IMR-90 (cell line): ENCODE data around the gene SLC35F3. TPM values are rescaled to one million over a fixed set of nuclear protein-coding genes. Genes with fewer than 3 reads are reported as not detected.

Experiments used
- ATAC-seq: fragments of 200-7000 bp; cut with Tn5 transposase; 2 replicates; pipeline ENCODE4 v1.9.1; 2020; ENCODE audit warnings: low read depth, mild to moderate bottlenecking, moderate library complexity
- BruUV-seq: library from RNA; stranded (reverse); fragments of 400-500 nt; replicated peaks from 2 replicates; lab custom pipeline; 2021; lab: Mats Ljungman, UMichigan
- CTCF ChIA-PET: fragments of 300-600 bp; formaldehyde crosslinking; extraction: SDS; loops from one replicate; lab custom pipeline; 2021; ENCODE audit warnings: antibody characterized with exemption; lab: Yijun Ruan, JAX
- POLR2A ChIA-PET: fragments of 300-600 bp; sonication (Branson Sonifier 250); formaldehyde crosslinking; loops from one replicate; lab custom pipeline; 2022; ENCODE audit warnings: antibody characterized with exemption; ENCODE audit not compliant: unreplicated experiment; lab: Charles Lee
- DNase-seq: peaks from one replicate; pipeline ENCODE4 v3.0.0; 2013
- H2AFZ ChIP-seq: replicated peaks from 2 replicates; pipeline ENCODE3; 2013; ENCODE audit warnings: low read length, mild to moderate bottlenecking; ENCODE audit not compliant: poor library complexity
- H2AK5ac ChIP-seq: 2 replicates; pipeline ENCODE4 v1.6.1; 2013; ENCODE audit warnings: low read depth, low read length, inconsistent platforms
- H2AK9ac ChIP-seq: replicated peaks from 2 replicates; pipeline ENCODE3; 2013; ENCODE audit warnings: mild to moderate bottlenecking, low read depth, low read length, moderate library complexity; ENCODE audit not compliant: poor library complexity
- H2BK120ac ChIP-seq: 2 replicates; pipeline ENCODE4 v1.6.1; 2013; ENCODE audit warnings: low read depth, low read length, inconsistent platforms
- H2BK15ac ChIP-seq: 3 replicates; pipeline ENCODE4 v1.6.1; 2013; ENCODE audit warnings: low read depth, low read length, inconsistent platforms
- H2BK20ac ChIP-seq: 2 replicates; pipeline ENCODE4 v1.6.1; 2013; ENCODE audit warnings: low read depth, mild to moderate bottlenecking, inconsistent platforms, low read length, moderate library complexity
- H2BK5ac ChIP-seq: 2 replicates; pipeline ENCODE4 v1.6.1; 2013; ENCODE audit warnings: mild to moderate bottlenecking, low read depth, low read length, inconsistent platforms; ENCODE audit not compliant: poor library complexity, severe bottlenecking
- H3K14ac ChIP-seq: replicated peaks from 2 replicates; pipeline ENCODE4 v1.6.1; 2013; ENCODE audit warnings: low read depth, low read length, inconsistent platforms
- H3K18ac ChIP-seq: 2 replicates; pipeline ENCODE4 v1.6.1; 2013; ENCODE audit warnings: low read depth, low read length, control low read depth
- H3K23ac ChIP-seq: 2 replicates; pipeline ENCODE4 v1.6.1; 2013; ENCODE audit warnings: low read depth, low read length, inconsistent platforms
- H3K27ac ChIP-seq: 2 replicates; pipeline ENCODE4 v1.5.1; 2013; ENCODE audit warnings: mild to moderate bottlenecking, control low read depth, low read length; ENCODE audit not compliant: insufficient read depth
- H3K27me3 ChIP-seq: 2 replicates; pipeline ENCODE4 v1.6.1; 2013; ENCODE audit warnings: low read length; ENCODE audit not compliant: control insufficient read depth, insufficient read depth
- H3K36me3 ChIP-seq: 2 replicates; pipeline ENCODE4 v1.6.1; 2013; ENCODE audit warnings: low read length, mixed read lengths; ENCODE audit not compliant: control insufficient read depth, insufficient read depth
- H3K4ac ChIP-seq: 2 replicates; pipeline ENCODE4 v1.6.1; 2013; ENCODE audit warnings: low read depth, low read length, inconsistent platforms
- H3K4me1 ChIP-seq: 2 replicates; pipeline ENCODE4 v1.6.1; 2013; ENCODE audit warnings: low read length, mixed read lengths; ENCODE audit not compliant: control insufficient read depth, insufficient read depth
- H3K4me2 ChIP-seq: 2 replicates; pipeline ENCODE4 v1.6.1; 2013; ENCODE audit warnings: low read depth, mild to moderate bottlenecking, control low read depth, low read length, moderate library complexity
- H3K4me3 ChIP-seq: 2 replicates; pipeline ENCODE4 v1.5.1; 2013; ENCODE audit warnings: low read depth, mild to moderate bottlenecking, control low read depth, low read length, moderate library complexity; ENCODE audit not compliant: insufficient read depth
- H3K56ac ChIP-seq: 2 replicates; pipeline ENCODE4 v1.6.1; 2013; ENCODE audit warnings: low read length, inconsistent platforms; ENCODE audit not compliant: insufficient read depth; ENCODE audit errors: extremely low read depth
- H3K79me1 ChIP-seq, 2 experiments: 2 replicates each; pipeline ENCODE4 v1.6.1; 2013; ENCODE audit warnings: low read length in 2 of 2, inconsistent platforms in 1 of 2, low read depth in 1 of 2
- H3K9ac ChIP-seq: 2 replicates; pipeline ENCODE4 v1.6.1; 2013; ENCODE audit warnings: low read depth, low read length, control low read depth
- H3K9me1 ChIP-seq: 2 replicates; pipeline ENCODE4 v1.6.1; 2013; ENCODE audit warnings: low read length, inconsistent platforms; ENCODE audit not compliant: insufficient read depth
- H3K9me3 ChIP-seq: 2 replicates; pipeline ENCODE4 v1.6.1; 2013; ENCODE audit warnings: low read length; ENCODE audit not compliant: control insufficient read depth, insufficient read depth
- H4K20me1 ChIP-seq: 2 replicates; pipeline ENCODE4 v1.6.1; 2013; ENCODE audit warnings: low read length, inconsistent platforms; ENCODE audit not compliant: insufficient read depth
- H4K5ac ChIP-seq: 2 replicates; pipeline ENCODE4 v1.6.1; 2013; ENCODE audit warnings: mild to moderate bottlenecking, low read depth, low read length, control low read depth
- H4K8ac ChIP-seq, 2 experiments: 2 replicates each; pipeline ENCODE4 v1.6.1; 2013; ENCODE audit warnings: low read depth in 2 of 2, low read length in 2 of 2, control low read depth in 1 of 2, inconsistent platforms in 1 of 2
- H4K91ac ChIP-seq: 2 replicates; pipeline ENCODE4 v1.6.1; 2013; ENCODE audit warnings: low read depth, low read length, inconsistent platforms; ENCODE audit not compliant: insufficient read depth
- BHLHE40 ChIP-seq: fragments of 150-350 bp; IDR thresholded peaks from 2 replicates; pipeline ENCODE4 v1.6.1; 2016; ENCODE audit warnings: mild to moderate bottlenecking, low read depth, low read length
- CEBPB ChIP-seq: IDR thresholded peaks from 2 replicates; pipeline ENCODE4 v1.6.1; 2012; ENCODE audit warnings: low read depth, low read length, improper control_type of control experiment
- CHD1 ChIP-seq: IDR thresholded peaks from 2 replicates; pipeline ENCODE4 v1.6.1; 2012; ENCODE audit warnings: low read depth, low read length, improper control_type of control experiment
- FOS ChIP-seq: fragments of 150-350 bp; IDR thresholded peaks from 2 replicates; pipeline ENCODE4 v1.6.1; 2016; ENCODE audit warnings: low read depth, low read length
- MAFK ChIP-seq: IDR thresholded peaks from 2 replicates; pipeline ENCODE4 v1.6.1; 2012; ENCODE audit warnings: low read depth, low read length, improper control_type of control experiment
- MAZ ChIP-seq: IDR thresholded peaks from 2 replicates; pipeline ENCODE4 v1.6.1; 2012; ENCODE audit warnings: low read depth, mild to moderate bottlenecking, low read length, improper control_type of control experiment, moderate library complexity, borderline replicate concordance
- MXI1 ChIP-seq: IDR thresholded peaks from 2 replicates; pipeline ENCODE4 v1.6.1; 2012; ENCODE audit warnings: low read depth, mild to moderate bottlenecking, low read length, moderate library complexity, borderline replicate concordance
- NFE2L2 ChIP-seq: fragments of 150-350 bp; IDR thresholded peaks from 2 replicates; pipeline ENCODE4 v1.6.1; 2016; ENCODE audit warnings: low read depth, mild to moderate bottlenecking, low read length
- POLR2A ChIP-seq: IDR thresholded peaks from 2 replicates; pipeline ENCODE4 v1.6.1; 2012; ENCODE audit warnings: mild to moderate bottlenecking, low read depth, low read length
- RAD21 ChIP-seq: IDR thresholded peaks from 2 replicates; pipeline ENCODE4 v1.6.1; 2012; ENCODE audit warnings: low read length, improper control_type of control experiment
- RCOR1 ChIP-seq: IDR thresholded peaks from 2 replicates; pipeline ENCODE4 v1.6.1; 2012; ENCODE audit warnings: mild to moderate bottlenecking, low read length, improper control_type of control experiment; ENCODE audit not compliant: insufficient replicate concordance
- RFX5 ChIP-seq: IDR thresholded peaks from 2 replicates; pipeline ENCODE4 v1.8.0; 2012; ENCODE audit warnings: low read depth, mild to moderate bottlenecking, low read length, moderate library complexity
- SMC3 ChIP-seq: fragments of 150-350 bp; IDR thresholded peaks from 2 replicates; pipeline ENCODE4 v1.6.1; 2016; ENCODE audit warnings: low read depth, mild to moderate bottlenecking, antibody characterized with exemption, low read length, moderate library complexity
- WGBS, 2 experiments: methylation state at CpG; one replicate each; pipeline versions ENCODE4 v1.1.5 to v1.1.7; 2013; ENCODE audit warnings: missing lambda C conversion rate in 2 of 2; ENCODE audit not compliant: insufficient read length in 1 of 2; ENCODE audit errors: extremely low coverage in 2 of 2; 5-methylcytosine and 5-hydroxymethylcytosine counted together
- dilution Hi-C: fragments of 300-500 bp; cut with HindIII; formaldehyde crosslinking; loops from one replicate; pipeline ENCODE4 v1.14.3; 2018; ENCODE audit warnings: low sequenced_read_pairs; ENCODE audit not compliant: unreplicated experiment
- in situ Hi-C: fragments of 300-500 bp; cut with MboI; formaldehyde crosslinking; loops from 3 replicates; pipeline ENCODE4 v1.14.3; 2019; ENCODE audit warnings: low sequenced_read_pairs, inconsistent platforms, mixed read lengths
- intact Hi-C: fragments of 100-400 bp; cut with micrococcal nuclease; formaldehyde crosslinking; loops from 2 replicates; pipeline ENCODE4 v1.10.0; 2022
- polyA plus RNA-seq, 3 experiments: library from polyadenylated mRNA; depleted of rRNA; stranded (reverse); fragments of >200 nt; gene quantifications; 2 replicates each; pipeline ENCODE4 v1.2.3, GENCODE V29; 2012; ENCODE audit warnings: low replicate concordance in 1 of 3
- total RNA-seq: library from RNA; depleted of rRNA; stranded (reverse); fragments of >200 nt; gene quantifications from 2 replicates; pipeline ENCODE4 v1.2.3, GENCODE V29; 2012
- TF ChIP-seq, protein P1 (sequence below): fragments of 150-350 bp; IDR thresholded peaks from 2 replicates; pipeline ENCODE4 v1.6.1; 2017; ENCODE audit warnings: mild to moderate bottlenecking, antibody characterized with exemption, low read length, low read depth
- TF ChIP-seq, protein P2 (sequence below): fragments of 150-350 bp; IDR thresholded peaks from 2 replicates; pipeline ENCODE4 v1.6.1; 2016; ENCODE audit warnings: low read depth, mild to moderate bottlenecking, low read length, moderate library complexity, borderline replicate concordance
- TF ChIP-seq, protein P3 (sequence below): conservative IDR thresholded peaks from 2 replicates; pipeline ENCODE4 v1.5.1; 2012; ENCODE audit warnings: mild to moderate bottlenecking, low read depth, low read length, improper control_type of control experiment

The SLC35F3 gene
- total and polyA plus RNA-seq, 2 of the 4 experiments (the other 2 are of a cell fraction) = under 0.01 to 0.17 TPM

DNA sequence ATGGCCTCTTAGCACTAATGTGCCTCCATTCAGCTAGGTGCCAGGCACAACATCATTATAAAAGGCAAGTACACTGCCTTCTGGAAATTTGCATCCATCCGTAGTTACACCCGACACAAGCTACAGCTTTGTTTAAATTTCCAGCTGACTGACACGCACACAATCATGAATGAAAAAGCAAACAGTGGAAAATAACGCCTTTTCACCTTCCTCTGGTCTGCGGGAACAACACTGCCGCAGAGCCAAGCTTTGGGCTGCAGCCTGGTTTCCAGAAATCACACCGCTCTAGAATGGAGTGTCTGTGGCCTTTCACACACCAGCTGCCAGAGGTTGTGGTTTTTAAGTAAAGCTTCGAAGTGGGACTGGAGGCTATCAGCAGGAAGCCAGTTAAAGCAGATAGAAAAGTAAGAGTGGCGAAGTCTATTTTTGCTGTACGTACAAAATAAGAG, 326.0 kb downstream of the SLC35F3 start:
- peaks cover 4% of the 10 kb centered on the region; the same call in 1 of the 2 replicates for H3K27me3 ChIP-seq
- no peaks in the 10 kb centered on the region for H3K79me1 ChIP-seq
- no peaks in the 10 kb centered on the region for H3K9me3 ChIP-seq
- no peak overlapping the region for H2AK9ac ChIP-seq
- no peaks in the 10 kb centered on the region for H3K36me3 ChIP-seq
- intact Hi-C loops (no loop called here), dilution Hi-C loops (no loop called here), in situ Hi-C loops (no loop called here)
- H2AFZ ChIP-seq = peak overlapping the region; percentile 25
- no peak overlapping the region for H3K27ac ChIP-seq
- no peak overlapping the region for H2BK20ac ChIP-seq
- no peak overlapping the region for H3K14ac ChIP-seq
- no peak overlapping the region for H3K9ac ChIP-seq
- no peak overlapping the region for H4K5ac ChIP-seq
- H3K4ac ChIP-seq = no peak overlapping the region
- no peak overlapping the region for H3K56ac ChIP-seq
- H3K9me1 ChIP-seq = no peaks in the 10 kb centered on the region
- 3% methylated on average over 5 of the region's 10 CpGs; no CpG with 5 or more reads in 1 of the 2 experiments for WGBS, 2 experiments
- peak overlapping the region; percentile 38; the same call in 1 of the 2 replicates for H3K4me2 ChIP-seq
- ATAC-seq = peak; percentile 42
- CTCF ChIA-PET = no interaction called here
- H2BK120ac ChIP-seq = no peak overlapping the region
- H4K91ac ChIP-seq = no peak overlapping the region
- no peak overlapping the region for H3K4me3 ChIP-seq
- H2AK5ac ChIP-seq = no peak overlapping the region
- no peak overlapping the region for H4K8ac ChIP-seq
- no peak for DNase-seq
- no peak overlapping the region for H2BK15ac ChIP-seq
- no peaks in the 10 kb centered on the region for H4K20me1 ChIP-seq
- POLR2A ChIA-PET = no interaction called here
- H2BK5ac ChIP-seq = no peak overlapping the region
- no TSS peak for BruUV-seq
- no peak overlapping the region for H3K23ac ChIP-seq
- peak overlapping the region; percentile 21; the same call in 1 of the 2 replicates for H3K18ac ChIP-seq
- TF ChIP-seq RAD21 (no peak), BHLHE40 (no peak), CHD1 (no peak), NFE2L2 (no peak), FOS (no peak), MAZ (no peak), POLR2A (no peak), CEBPB (no peak), SMC3 (no peak), MAFK (no peak), MXI1 (no peak), RFX5 (no peak), RCOR1 (no peak)
- TF ChIP-seq, protein P1, sequence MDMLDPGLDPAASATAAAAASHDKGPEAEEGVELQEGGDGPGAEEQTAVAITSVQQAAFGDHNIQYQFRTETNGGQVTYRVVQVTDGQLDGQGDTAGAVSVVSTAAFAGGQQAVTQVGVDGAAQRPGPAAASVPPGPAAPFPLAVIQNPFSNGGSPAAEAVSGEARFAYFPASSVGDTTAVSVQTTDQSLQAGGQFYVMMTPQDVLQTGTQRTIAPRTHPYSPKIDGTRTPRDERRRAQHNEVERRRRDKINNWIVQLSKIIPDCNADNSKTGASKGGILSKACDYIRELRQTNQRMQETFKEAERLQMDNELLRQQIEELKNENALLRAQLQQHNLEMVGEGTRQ = no peak
- TF ChIP-seq, protein P2, sequence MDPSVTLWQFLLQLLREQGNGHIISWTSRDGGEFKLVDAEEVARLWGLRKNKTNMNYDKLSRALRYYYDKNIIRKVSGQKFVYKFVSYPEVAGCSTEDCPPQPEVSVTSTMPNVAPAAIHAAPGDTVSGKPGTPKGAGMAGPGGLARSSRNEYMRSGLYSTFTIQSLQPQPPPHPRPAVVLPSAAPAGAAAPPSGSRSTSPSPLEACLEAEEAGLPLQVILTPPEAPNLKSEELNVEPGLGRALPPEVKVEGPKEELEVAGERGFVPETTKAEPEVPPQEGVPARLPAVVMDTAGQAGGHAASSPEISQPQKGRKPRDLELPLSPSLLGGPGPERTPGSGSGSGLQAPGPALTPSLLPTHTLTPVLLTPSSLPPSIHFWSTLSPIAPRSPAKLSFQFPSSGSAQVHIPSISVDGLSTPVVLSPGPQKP = no peak
- TF ChIP-seq, protein P3, sequence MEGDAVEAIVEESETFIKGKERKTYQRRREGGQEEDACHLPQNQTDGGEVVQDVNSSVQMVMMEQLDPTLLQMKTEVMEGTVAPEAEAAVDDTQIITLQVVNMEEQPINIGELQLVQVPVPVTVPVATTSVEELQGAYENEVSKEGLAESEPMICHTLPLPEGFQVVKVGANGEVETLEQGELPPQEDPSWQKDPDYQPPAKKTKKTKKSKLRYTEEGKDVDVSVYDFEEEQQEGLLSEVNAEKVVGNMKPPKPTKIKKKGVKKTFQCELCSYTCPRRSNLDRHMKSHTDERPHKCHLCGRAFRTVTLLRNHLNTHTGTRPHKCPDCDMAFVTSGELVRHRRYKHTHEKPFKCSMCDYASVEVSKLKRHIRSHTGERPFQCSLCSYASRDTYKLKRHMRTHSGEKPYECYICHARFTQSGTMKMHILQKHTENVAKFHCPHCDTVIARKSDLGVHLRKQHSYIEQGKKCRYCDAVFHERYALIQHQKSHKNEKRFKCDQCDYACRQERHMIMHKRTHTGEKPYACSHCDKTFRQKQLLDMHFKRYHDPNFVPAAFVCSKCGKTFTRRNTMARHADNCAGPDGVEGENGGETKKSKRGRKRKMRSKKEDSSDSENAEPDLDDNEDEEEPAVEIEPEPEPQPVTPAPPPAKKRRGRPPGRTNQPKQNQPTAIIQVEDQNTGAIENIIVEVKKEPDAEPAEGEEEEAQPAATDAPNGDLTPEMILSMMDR = no peak
- H3K4me1 ChIP-seq = no peaks in the 10 kb centered on the region
